OCI-M1 (cell line): Measurements from ENCODE around the gene NFAT5.

Source experiments
- DNase-seq: peaks from one replicate; lab custom pipeline; 2025; lab: John Stamatoyannopoulos, UW

Gene NFAT5

GRCh38 chr16:69644790-69645189, 79.0 kb downstream of the NFAT5 start:
- DNase-seq = peak; percentile 11

GRCh38 chr16:69647020-69647419, 81.3 kb downstream of the NFAT5 start:
- DNase-seq = no peak

GRCh38 chr16:69651217-69651616, 85.5 kb downstream of the NFAT5 start:
- DNase-seq = no peak

GRCh38 chr16:69654280-69654931, 88.6 kb downstream of the NFAT5 start:
- no peak for DNase-seq

- no peak for DNase-seq
These were observed 94.4 kb downstream of the NFAT5 start for GRCh38 chr16:69660166-69660565.

- DNase-seq = no peak
These were observed 97.1 kb downstream of the NFAT5 start for GRCh38 chr16:69662901-69663300.

- DNase-seq = no peak
These were observed 98.1 kb downstream of the NFAT5 start for GRCh38 chr16:69663846-69664245.

GRCh38 chr16:69669577-69669976, 103.8 kb downstream of the NFAT5 start:
- no peak for DNase-seq

- no peak for DNase-seq
These were observed 106.7 kb downstream of the NFAT5 start for GRCh38 chr16:69672315-69672997.

GRCh38 chr16:69672998-69673713, 107.4 kb downstream of the NFAT5 start:
- DNase-seq = no peak

- no peak for DNase-seq
These were observed 114.6 kb downstream of the NFAT5 start for GRCh38 chr16:69680358-69680757.

- DNase-seq = no peak
These were observed 122.8 kb downstream of the NFAT5 start for GRCh38 chr16:69688589-69688988.

GRCh38 chr16:69691980-69692911, 126.5 kb downstream of the NFAT5 start:
- no peak for DNase-seq

- DNase-seq = no peak
These were observed 128.2 kb downstream of the NFAT5 start for GRCh38 chr16:69693916-69694315.

GRCh38 chr16:69698404-69698803, 132.6 kb downstream of the NFAT5 start:
- DNase-seq = no peak

GRCh38 chr16:69699915-69700314, 134.1 kb downstream of the NFAT5 start:
- no peak for DNase-seq

- no peak for DNase-seq
These were observed 135.7 kb downstream of the NFAT5 start for GRCh38 chr16:69701452-69701851.

- DNase-seq = no peak
These were observed 136.1 kb downstream of the NFAT5 start for GRCh38 chr16:69701866-69702265.

GRCh38 chr16:69703638-69704037, 137.9 kb downstream of the NFAT5 start:
- DNase-seq = no peak

GRCh38 chr16:69706256-69706974, 140.6 kb downstream of the NFAT5 start:
- DNase-seq = peak; percentile 44

- no peak for DNase-seq
These were observed 141.2 kb downstream of the NFAT5 start for GRCh38 chr16:69706975-69707340.
